ENCODE data around the gene COL8A1. TPM values are rescaled to one million over a fixed set of nuclear protein-coding genes. Genes with fewer than 3 reads are reported as not detected.

COL8A1 gene
- total RNA-seq, 1 donor from 2014 or later = 5.6 TPM

- no peak overlapping the region for H3K27ac Mint-ChIP-seq (ENCODE audit: unreplicated experiment)
- H3K9me3 Mint-ChIP-seq (ENCODE audit: unreplicated experiment) = no peaks in the 10 kb centered on the region
- TF ChIP-seq CTCF (IDR thresholded peaks at IDR 0.05; ENCODE audit: unreplicated experiment) = no peak
- peaks cover 3% of the 10 kb centered on the region for H3K4me1 Mint-ChIP-seq (ENCODE audit: unreplicated experiment)
- no peak for DNase-seq (ENCODE audit: low spot score)
- no peaks in the 10 kb centered on the region for H3K27me3 Mint-ChIP-seq (ENCODE audit: unreplicated experiment)
- no peaks in the 10 kb centered on the region for H3K36me3 Mint-ChIP-seq (ENCODE audit: low read depth, unreplicated experiment)
- H3K4me3 Mint-ChIP-seq (ENCODE audit: unreplicated experiment) = no peak overlapping the region
Observed at GRCh38 chr3:99794485-99794884, 156.1 kb downstream of the COL8A1 start.

- no peak overlapping the region for H3K27ac Mint-ChIP-seq (ENCODE audit: unreplicated experiment)
Observed at GRCh38 chr3:99795573-99795972, 157.2 kb downstream of the COL8A1 start.

GRCh38 chr3:99799422-99799821, 161.0 kb downstream of the COL8A1 start:
- no peak overlapping the region for H3K27ac Mint-ChIP-seq (ENCODE audit: unreplicated experiment)
- TF ChIP-seq CTCF (IDR thresholded peaks at IDR 0.05; ENCODE audit: unreplicated experiment) = no peak
- H3K36me3 Mint-ChIP-seq (ENCODE audit: low read depth, unreplicated experiment) = peaks cover 9% of the 10 kb centered on the region
- no peaks in the 10 kb centered on the region for H3K9me3 Mint-ChIP-seq (ENCODE audit: unreplicated experiment)
- peaks cover 2% of the 10 kb centered on the region for H3K27me3 Mint-ChIP-seq (ENCODE audit: unreplicated experiment)
- H3K4me3 Mint-ChIP-seq (ENCODE audit: unreplicated experiment) = no peak overlapping the region
- no peak for DNase-seq (ENCODE audit: low spot score)
- H3K4me1 Mint-ChIP-seq (ENCODE audit: unreplicated experiment) = peaks cover 10% of the 10 kb centered on the region

More at GRCh38 chr3:99795573-99795972, 157.2 kb downstream of the COL8A1 start:
- Mint-ChIP-seq H3K27me3 (ENCODE audit: unreplicated experiment) (no peaks in the 10 kb centered on the region), H3K4me3 (ENCODE audit: unreplicated experiment) (no peak overlapping the region), H3K9me3 (ENCODE audit: unreplicated experiment) (no peaks in the 10 kb centered on the region), H3K4me1 (ENCODE audit: unreplicated experiment) (peaks cover 3% of the 10 kb centered on the region), H3K36me3 (ENCODE audit: low read depth, unreplicated experiment) (no peaks in the 10 kb centered on the region)
- TF ChIP-seq CTCF (IDR thresholded peaks at IDR 0.05; ENCODE audit: unreplicated experiment) = no peak
- no peak for DNase-seq (ENCODE audit: low spot score)

GRCh38 chr3:99803297-99803696, 164.9 kb downstream of the COL8A1 start:
- H3K4me3 Mint-ChIP-seq (ENCODE audit: unreplicated experiment) = no peak overlapping the region
- peaks cover 8% of the 10 kb centered on the region for H3K9me3 Mint-ChIP-seq (ENCODE audit: unreplicated experiment)
- TF ChIP-seq CTCF (IDR thresholded peaks at IDR 0.05; ENCODE audit: unreplicated experiment) = no peak
- H3K27ac Mint-ChIP-seq (ENCODE audit: unreplicated experiment) = no peak overlapping the region
- H3K4me1 Mint-ChIP-seq (ENCODE audit: unreplicated experiment) = peaks cover 10% of the 10 kb centered on the region
- DNase-seq (ENCODE audit: low spot score) = no peak
- peaks cover 3% of the 10 kb centered on the region for H3K27me3 Mint-ChIP-seq (ENCODE audit: unreplicated experiment)
- H3K36me3 Mint-ChIP-seq (ENCODE audit: low read depth, unreplicated experiment) = peaks cover 18% of the 10 kb centered on the region

- no peak overlapping the region for H3K4me3 Mint-ChIP-seq (ENCODE audit: unreplicated experiment)
- no peak for DNase-seq (ENCODE audit: low spot score)
- no peak for TF ChIP-seq CTCF (IDR thresholded peaks at IDR 0.05; ENCODE audit: unreplicated experiment)
- peaks cover 18% of the 10 kb centered on the region for H3K36me3 Mint-ChIP-seq (ENCODE audit: low read depth, unreplicated experiment)
- H3K27me3 Mint-ChIP-seq (ENCODE audit: unreplicated experiment) = peaks cover 3% of the 10 kb centered on the region
- peaks cover 8% of the 10 kb centered on the region for H3K9me3 Mint-ChIP-seq (ENCODE audit: unreplicated experiment)
- no peak overlapping the region for H3K27ac Mint-ChIP-seq (ENCODE audit: unreplicated experiment)
- H3K4me1 Mint-ChIP-seq (ENCODE audit: unreplicated experiment) = peaks cover 10% of the 10 kb centered on the region
Observed at GRCh38 chr3:99805160-99805559, 166.8 kb downstream of the COL8A1 start.

Data from endothelial cell (in vitro differentiated cells).